SW 1271 (cell line): Measurements from ENCODE around the gene TRMT1.

Source experiments
- DNase-seq, 2 experiments: peaks; one replicate each; lab custom pipeline; 2025; lab: John Stamatoyannopoulos, UW

The TRMT1 gene

DNA sequence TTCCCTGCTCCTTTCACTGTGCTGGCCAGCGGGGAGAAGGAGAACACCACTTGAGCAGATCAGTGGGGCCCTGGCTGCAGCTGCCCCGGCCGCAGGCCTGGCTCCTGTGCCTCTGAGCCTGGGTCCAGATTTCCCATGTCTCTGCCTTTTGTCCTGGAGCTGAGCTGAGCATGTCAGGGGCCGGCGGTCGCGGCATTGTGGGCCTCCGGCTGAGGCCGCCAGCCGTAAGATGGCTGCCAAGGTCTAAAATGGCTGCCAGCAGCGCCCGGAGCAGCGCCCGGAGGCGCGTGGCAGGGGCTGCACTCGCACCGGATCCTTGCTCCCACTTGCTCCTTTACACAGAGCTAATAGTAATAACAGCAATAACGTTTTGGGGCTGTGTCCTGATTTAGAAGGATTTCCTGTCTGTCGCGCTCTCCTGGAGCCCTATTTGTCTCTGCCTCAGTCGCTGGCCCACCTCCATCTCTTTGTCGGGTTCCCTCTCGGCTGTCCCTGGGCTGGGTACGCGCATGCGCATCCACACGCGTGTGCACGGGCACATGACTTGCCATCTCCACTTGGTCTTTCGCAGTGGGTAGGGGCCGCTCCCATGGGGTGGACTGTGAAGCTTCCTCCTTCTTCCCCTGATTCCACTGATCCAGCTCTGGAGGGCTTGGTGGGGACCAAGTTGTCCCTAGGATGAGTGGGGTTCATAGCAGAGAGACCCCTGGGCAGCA, 46.0 kb downstream of the TRMT1 start:
- no peak for DNase-seq

DNA sequence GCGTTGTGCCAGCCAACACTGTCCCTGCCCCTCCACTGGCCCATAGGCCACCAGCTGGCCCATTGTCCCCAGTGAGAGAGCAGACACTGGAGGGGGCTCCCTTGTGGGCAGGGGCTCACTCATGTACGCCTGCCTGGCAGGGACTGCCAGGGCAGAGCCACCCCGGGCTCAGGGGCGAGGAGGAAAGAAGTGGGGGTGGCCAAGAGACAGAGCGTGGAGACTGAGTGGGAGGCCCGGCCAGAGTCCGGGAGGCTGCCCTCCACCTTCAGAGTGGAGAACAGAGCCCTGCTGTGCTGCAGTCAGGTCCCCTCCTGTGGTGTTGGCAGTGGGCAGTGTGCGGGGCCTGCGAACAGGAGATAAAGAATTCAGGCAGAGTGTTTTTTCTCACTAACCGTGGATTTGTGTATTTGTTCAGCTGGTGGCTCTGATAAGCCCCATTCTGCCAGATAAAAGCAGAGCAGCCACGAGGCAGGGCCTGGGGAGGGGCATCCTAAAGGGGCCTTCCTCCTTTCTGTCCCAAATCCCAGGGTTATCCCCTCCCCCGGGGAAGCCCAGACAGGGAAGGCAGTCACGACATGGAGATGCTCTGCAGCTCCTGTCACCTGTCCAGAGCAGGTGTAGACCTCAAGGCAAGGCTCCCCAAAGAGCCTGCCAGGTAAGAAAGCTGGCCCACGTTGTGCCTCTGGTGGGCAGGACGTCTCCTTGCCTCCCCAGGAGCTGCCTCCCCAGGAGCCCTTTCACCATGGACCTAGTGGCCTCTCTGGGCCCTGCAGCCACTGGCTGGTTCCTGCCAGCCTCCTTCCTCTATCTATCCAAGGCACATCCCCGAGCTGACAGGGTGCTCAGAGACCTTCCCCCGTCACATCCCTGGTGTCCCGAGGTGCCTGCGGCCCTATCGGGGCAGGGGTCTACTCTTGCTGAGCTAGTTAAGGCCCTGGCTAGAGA, 46.9 kb downstream of the TRMT1 start:
- DNase-seq: no peak

DNA sequence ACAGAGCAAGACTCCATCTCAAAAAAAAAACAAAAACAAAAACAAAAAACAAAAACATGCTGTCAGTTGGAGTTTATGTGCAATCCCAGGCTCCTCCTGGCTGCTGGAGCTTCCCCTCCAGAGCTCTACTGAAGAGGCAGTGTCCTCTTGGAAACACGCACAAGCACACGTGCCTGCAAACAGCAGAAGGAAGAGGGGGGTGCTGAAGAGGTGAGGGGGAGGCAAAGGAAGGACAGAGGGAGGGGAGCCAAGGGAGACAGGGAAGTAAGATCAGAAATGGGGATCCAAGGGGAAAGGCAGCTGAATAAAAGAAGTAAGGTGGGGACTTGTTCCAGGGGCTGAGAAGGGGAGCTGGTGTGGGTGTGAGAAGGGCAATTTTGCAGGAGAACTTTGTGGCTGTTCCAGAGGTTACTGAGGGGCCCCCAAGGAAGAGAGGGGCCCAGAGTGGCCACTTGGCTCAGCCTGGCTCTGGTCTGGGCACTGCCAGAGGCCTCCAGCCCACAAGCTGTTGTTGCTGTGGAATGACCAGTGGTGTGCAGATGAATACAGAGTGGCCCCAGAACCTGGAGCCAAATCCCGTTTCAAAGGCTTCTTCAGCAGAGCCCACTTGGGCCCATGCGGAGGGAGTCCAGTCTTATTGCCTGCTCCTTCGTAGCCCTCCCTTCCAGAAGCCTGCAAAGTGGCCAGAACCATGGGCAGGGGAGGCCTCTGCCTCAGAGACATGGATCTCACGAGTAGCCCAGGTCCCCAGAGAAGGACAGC, 48.3 kb downstream of the TRMT1 start:
- no peak for DNase-seq

DNA sequence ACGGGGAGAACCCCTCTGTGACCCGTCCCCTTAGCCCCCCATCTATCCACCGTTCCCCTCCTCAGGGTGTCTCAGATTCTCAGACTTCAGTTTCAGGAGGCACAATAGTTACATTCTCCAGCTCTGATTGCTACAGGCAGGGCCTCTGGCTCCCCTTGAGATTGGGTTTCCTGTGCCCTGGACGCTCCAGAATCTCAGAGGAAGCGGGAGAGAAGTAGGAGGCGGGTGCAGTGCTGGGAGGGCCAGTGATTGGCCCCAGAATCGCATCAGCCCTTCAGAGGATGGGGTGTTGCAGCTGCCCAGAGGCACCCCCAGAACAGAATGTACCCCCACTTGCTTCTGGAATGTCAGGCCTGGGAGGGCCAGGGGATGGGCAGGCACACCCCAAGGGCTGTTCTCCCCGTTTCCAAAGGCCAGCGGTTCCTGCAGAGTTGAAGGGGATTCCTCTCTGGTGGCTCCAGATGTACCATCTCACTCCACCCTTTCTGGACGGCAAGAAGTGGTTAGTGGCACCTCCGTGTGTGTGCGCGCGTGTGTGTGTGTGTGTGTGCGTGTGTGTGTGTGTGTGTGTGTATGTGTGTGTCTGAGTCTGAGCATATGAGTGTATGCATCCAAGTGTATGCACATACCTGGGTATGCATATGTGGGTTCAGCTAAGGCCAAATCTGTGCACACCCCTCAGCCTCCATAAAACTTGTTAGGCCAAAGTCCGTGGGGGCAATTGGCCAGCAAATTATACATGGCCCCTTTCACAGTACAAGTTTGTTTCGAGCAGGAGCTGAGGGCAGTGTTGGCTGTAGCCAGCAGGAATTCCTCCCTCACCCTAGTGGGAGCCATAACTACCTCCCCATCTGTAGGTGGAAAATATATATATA, 49.4 kb downstream of the TRMT1 start:
- DNase-seq: no peak

DNA sequence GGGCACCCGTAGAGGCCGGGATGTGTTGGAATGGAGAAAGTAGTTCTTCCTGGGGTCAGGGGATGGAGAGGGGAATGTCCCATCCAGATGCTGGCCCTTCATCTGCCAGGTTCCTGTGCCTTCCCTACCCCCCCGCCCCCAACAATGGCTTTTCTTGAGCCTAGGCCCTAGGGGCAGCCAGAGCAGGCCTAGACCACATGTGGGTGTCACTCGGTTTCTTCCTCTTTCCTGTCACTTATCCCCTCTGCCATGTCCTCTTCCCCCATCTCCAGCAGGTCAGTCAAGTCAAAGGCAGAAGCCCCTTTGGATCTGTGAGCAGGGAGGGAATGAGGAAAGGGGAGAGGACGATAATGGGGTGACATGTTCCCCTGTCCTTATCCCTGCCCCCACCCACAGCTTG, 50.3 kb downstream of the TRMT1 start:
- DNase-seq: no peak

DNA sequence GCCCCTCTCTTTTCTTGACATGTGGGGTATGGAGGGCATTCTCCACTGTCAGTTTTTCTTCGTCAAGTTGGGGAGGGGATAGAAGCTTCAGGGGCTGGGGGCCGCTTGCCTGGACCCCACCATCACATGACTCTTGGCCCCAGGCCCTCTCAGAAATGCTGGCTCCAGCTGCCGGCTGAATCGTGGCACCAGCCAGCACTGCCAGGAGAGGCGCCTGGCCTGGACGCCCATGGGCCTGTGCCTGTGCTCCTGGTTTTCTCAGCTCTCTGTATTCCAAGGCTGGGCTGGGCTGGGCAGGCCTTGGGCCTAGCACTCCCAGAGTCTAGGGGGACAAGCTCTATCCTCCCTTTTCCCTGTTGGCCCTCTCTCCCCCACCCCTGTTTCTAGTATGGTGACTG, 52.4 kb downstream of the TRMT1 start:
- no peak for DNase-seq

DNA sequence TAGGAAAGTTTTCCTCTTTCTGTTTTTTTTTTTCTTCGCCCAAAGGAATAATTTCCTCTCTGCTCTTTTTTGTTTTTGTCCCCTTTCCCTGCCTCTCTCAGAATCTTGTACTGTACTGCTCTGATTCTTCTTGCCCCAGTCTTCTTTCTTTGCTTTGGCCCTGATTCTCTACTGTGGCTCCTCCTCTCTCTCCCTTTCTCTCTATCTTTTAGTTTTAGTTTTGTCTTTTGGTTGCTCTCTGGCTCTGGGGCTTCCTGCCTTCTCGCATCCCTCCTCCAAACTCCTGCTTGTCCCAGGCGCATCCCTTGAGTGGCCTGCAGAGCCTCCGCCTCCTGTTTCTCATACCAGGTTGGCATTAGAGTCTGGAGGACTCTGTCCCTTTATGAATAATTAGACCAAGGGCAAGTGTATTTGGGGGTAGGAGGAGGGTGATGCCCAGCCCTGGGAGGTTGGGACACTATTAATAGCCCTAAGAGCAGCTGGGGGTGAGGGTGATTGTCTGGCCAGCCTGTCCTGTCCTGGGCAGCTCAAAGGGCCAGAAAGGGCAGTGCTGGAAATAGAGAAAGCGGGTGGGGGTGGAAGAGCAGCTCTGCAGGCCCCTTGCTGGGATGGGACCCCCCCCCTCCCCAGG, 53.0 kb downstream of the TRMT1 start:
- DNase-seq: no peak

DNA sequence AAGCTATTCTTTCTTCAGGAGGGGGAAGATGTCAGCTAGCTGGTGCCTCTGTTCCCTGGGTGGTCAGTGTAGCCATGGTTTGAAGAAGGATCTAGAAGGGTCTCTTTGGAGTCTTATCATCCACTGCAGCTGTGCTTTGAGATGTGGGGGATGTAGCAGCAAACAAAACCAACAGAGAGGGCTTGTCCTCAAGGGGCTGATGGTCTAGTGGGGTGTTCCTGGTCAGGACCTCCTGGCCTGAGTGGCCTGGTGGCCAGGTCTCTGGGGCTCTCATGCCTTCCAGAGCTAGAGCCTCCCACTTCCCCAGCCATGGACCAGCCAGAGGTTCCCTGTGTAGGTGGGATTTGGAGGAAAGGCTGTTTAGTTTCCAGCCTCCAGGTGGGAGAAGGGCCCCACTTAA, 54.2 kb downstream of the TRMT1 start:
- DNase-seq: no peak

DNA sequence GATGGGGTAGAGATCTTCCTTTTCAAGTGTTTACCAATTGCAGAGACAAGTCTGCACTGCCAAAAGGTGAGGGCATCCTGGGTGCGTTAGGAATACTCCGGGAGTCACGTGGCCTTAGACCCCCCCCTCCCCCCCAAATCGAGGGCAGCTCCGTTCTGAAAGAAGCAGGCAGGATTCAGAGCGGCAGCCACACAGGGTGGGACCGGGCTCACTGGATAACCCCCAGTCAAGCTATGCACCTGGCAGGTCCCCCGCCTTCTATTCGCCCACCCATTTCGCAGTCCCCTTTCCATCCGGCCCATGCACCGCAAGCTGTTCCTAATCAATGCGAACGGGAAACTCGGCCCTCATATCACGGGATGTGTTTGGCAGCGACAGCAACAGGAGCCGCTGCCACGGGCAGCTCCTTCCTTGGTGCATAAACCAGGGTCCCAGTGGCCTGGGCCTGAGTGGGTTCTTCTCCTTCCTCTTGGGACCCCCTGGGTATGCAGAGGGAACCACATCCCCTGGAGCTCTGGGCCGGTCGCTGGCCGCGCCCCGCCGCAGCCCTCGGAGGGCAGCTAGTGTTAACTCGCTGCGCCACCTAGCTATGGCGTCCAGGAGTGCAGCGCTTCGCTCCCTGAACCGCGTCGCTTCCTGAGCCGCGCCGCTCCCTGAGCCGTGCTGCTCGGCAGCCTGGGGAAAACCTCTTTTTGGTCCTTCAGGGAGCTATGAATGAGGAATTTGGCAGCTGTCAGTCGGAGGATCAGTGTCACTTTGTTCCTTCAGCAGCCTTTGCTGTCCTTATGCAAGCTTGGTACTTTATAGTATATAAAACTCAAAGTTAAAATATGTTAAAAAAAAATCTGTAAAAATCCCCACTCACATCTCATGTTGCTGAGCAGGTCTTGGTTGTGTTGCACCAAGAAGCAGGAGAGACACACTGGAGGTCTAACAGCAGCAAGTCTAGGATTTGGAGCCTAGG, 55.3 kb downstream of the TRMT1 start:
- DNase-seq: peak in 1 of 2 experiments; percentile 65

DNA sequence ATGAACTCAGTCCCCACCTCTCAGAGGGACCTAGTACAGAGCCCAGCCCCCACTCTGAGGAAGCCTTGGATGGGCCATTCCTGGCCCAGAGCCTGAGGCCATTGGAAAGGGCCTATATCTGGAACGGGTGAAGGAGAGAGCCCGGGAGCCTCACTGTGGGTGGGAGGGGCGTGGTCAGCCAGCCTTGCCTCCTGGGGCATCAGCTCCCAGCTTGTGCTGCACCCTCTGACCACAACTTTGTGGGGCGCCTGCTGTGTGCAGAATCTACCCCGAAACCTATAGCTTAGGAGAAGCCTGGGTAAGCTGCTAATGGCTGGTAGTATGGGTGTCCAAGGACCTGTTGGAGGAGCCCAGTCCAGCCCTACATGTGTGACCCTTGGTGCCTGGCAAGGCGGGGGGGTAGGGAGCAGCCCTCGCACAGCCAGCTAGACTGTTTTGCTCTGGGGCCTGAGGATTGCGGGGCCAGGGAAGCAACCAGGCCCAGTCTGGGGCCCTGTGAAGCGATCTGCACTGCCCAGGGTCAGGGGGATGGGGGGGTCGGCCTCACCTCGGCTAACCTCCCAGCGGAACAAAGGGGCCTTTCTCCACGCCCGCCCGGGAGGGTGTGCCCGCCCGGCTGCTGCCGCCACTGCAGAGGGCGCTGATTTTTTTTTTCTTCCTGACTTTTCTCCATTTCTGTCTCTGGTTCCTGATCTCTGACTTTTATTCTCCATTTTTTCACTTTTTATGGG, 56.1 kb downstream of the TRMT1 start:
- DNase-seq: no peak

DNA sequence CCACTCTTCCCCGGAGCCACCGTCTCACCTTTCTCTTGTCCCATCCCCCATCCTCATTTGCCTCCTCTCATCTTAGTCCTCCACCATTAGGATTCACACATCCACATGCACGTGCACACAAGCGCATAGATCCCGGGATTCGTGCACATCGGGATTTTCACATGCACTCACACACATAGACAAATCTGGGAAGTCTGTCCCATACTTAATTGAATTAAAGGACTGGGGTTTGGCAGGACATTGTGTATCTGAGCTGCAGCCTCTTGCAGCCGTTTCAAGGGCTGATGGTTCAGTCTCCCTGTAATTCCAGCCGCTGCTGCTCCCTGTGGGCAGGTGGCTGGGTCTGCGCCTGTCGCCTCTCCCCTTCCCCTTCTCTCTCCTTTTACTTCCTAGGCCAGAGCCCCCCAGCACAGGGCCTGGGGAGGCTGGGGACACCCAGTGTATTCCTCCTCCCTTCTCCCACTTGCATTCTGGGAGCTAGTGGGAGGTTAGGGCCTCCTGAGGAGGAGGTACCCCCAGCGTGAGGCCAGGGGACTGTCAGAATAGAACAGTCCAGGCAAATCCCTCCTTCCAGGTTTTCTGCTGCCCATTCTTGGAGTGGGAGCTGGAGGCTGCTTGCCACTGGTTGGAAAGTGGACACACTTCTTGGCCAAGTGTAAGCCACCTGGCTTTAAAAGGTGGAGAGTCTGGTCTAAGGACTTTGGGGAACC, 57.4 kb downstream of the TRMT1 start:
- no peak for DNase-seq

DNA sequence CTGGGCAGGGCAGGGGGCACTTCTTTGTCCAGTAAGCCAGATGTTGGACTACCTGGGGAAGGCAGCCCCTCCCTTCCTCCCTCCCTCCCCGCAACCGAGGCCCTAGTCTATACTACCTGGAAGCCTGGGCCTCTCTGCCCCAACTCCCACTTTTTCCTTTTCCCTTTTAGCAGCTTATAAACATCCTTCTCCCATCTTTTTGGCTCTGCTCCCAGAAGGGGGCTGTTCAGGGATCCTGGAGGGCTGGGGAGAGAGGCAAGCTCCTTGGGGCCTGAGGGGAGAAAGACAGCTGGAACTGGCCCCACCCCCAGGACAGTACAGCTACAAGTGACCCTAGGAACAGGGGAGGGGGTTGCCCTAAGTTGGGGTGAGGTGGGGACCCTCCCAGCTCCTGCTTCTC, 58.8 kb downstream of the TRMT1 start:
- DNase-seq: no peak

DNA sequence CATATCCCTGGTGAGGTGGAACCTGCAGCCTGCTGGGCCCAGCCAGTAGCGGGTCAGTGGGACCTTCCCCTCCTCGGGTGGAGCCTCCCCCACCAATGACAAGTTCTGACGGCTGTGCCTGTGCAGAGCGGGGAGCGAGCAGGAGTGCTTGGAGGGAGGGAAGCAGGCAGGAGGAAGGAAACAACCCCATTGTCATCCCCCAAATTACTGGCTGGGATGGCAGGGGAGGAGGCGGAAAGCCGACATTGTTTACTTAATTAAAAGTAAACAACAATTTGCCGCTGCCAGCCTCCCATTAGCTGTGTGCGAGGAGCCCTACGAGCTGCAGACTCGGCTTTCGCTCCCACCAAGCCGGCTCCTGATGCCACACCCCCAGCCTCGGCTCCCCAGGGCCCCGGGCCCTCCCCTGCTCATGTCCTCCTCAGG, 59.4 kb downstream of the TRMT1 start:
- DNase-seq: no peak

DNA sequence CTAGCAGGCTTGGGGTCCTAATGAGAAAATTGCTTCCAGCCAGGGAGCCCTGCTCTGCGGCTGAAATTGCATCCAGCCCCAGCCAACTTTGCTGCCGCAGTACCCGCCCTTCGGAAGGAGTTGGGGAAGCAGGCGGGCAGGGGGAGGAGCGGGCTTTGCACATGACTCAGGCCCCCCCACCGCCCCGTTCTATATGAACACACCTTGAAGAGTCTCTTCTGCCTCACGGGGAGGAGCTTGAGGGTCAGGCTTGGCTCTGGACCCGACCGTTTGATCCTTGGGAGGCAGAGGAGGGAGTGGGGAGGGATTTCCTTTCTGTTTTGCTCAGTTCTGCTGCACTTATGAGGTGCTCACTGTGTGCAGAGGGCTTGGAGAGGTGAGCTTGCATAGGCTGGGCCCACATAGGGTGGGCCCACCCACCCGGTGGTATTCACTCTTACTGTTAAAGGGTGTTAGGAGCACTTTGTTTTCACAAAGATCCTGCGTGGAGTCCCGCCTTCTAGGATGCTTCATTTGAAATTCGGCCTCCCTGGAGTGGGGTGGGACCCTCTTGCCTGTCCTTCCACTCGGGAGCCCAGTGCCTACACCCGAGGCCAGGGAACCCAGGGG, 60.4 kb downstream of the TRMT1 start:
- no peak for DNase-seq

DNA sequence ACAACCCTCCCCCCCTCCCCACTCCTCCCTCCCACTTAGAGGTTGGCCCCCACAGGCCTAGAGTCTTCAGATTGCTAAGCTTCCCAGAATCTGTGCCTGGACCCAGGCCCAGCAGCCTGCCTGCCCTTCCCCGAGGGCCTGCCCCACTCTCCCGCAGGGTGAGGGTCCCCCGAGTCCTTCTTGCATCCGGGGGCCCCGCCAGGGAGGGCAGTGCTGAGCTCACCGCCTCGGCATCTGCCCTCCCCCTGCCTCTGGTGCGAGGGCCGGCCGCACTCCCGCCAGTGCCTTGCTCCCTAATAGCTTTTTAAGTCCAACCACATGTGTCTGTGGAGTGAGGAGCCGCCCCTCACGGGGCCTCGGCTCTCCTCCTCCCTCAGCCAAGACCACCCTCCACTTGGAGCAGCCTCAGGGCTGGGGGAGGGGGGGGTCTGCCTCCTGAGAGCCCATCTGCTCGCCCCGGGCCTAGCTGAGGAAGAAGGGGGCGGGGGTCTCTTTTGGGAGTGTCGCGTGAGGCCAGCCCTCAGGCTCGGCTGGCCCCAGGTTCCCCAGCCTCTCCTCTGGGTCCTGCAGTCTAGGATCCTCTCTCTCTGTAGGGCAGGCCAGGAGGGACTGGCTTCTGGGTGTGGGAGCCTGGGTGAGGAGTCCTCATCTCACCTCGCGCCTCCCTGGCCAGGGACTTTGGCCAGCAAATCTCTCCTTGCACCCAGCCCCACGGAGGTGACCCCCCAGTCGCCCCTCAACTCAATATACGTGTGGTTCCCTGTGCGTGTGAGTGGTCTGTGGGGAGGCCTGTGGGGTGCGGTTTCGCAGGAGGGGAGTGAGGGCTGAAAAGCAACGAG, 61.1 kb downstream of the TRMT1 start:
- DNase-seq: no peak
